Fibroblast of lung (primary cell): Measurements from ENCODE around the gene KHNYN. TPM values are rescaled to one million over a fixed set of nuclear protein-coding genes. Genes with fewer than 3 reads are reported as not detected.

ENCODE experiments used
- DNase-seq, 2 donors: peaks; one replicate each; pipeline versions ENCODE4 v3.0.0 to v3.0.0-alpha.2; 2010; ENCODE audit warnings: low read depth in 2 of 2
- H2AFZ ChIP-seq: 2 replicates; pipeline ENCODE4 v1.5.1; 2012; ENCODE audit warnings: low read length, control low read depth, inconsistent platforms
- H3K27ac ChIP-seq: 2 replicates; pipeline ENCODE4 v1.5.1; 2011; ENCODE audit warnings: low read length, control low read depth; ENCODE audit not compliant: insufficient read depth
- H3K27me3 ChIP-seq: 2 replicates; pipeline ENCODE4 v1.5.1; 2011; ENCODE audit warnings: mild to moderate bottlenecking, low read length; ENCODE audit not compliant: control insufficient read depth, insufficient read depth
- H3K36me3 ChIP-seq: 2 replicates; pipeline ENCODE4 v1.5.1; 2011; ENCODE audit warnings: low read length; ENCODE audit not compliant: control insufficient read depth, insufficient read depth
- H3K4me1 ChIP-seq: 2 replicates; pipeline ENCODE4 v1.5.1; 2011; ENCODE audit warnings: low read length; ENCODE audit not compliant: control insufficient read depth, insufficient read depth; ENCODE audit errors: extremely low read depth
- H3K4me2 ChIP-seq: 2 replicates; pipeline ENCODE4 v1.5.1; 2011; ENCODE audit warnings: low read length, control low read depth; ENCODE audit not compliant: insufficient read depth; ENCODE audit errors: extremely low read depth
- H3K4me3 ChIP-seq, 4 experiments: fragments of 200-600 bp in 1 of 4; sonication (generic) in 1 of 4; replicated peaks in 1 of 4; 2 replicates each; pipeline ENCODE4 v1.5.1; 2011 to 2016; ENCODE audit warnings: low read length in 4 of 4, low read depth in 3 of 4, mild to moderate bottlenecking in 3 of 4, control low read depth in 2 of 4, inconsistent platforms in 1 of 4, mixed read lengths in 1 of 4; ENCODE audit not compliant: insufficient read depth in 1 of 4; ENCODE audit errors: control extremely low read depth in 1 of 4
- H3K79me2 ChIP-seq: 2 replicates; pipeline ENCODE4 v1.5.1; 2012; ENCODE audit warnings: mild to moderate bottlenecking, low read length, inconsistent platforms; ENCODE audit not compliant: control insufficient read depth, insufficient read depth
- H3K9ac ChIP-seq: 2 replicates; pipeline ENCODE4 v1.5.1; 2011; ENCODE audit warnings: mild to moderate bottlenecking, low read length, control low read depth; ENCODE audit not compliant: insufficient read depth
- H3K9me3 ChIP-seq: 2 replicates; pipeline ENCODE4 v1.5.1; 2012; ENCODE audit warnings: low read depth, low read length; ENCODE audit not compliant: control insufficient read depth, insufficient read depth
- H4K20me1 ChIP-seq: 2 replicates; pipeline ENCODE4 v1.5.1; 2011; ENCODE audit warnings: low read length; ENCODE audit not compliant: control insufficient read depth, insufficient read depth; ENCODE audit errors: extremely low read depth
- EZH2 ChIP-seq: IDR thresholded peaks from 2 replicates; pipeline ENCODE4 v1.5.1; 2012; ENCODE audit warnings: low read length, control low read depth, mild to moderate bottlenecking; ENCODE audit errors: missing control alignments
- polyA plus RNA-seq, 2 donors: library from polyadenylated mRNA; depleted of rRNA in 1 of 2; stranded (reverse) in 1 of 2; unstranded in 1 of 2; fragments of >200 nt; gene quantifications; 2 replicates each; pipeline ENCODE4 v1.2.1, GENCODE V29; 2011 to 2012; ENCODE audit warnings: missing spikeins in 1 of 2
- total RNA-seq: library from RNA; depleted of rRNA; stranded (reverse); fragments of >200 nt; gene quantifications from 2 replicates; pipeline ENCODE4 v1.2.1, GENCODE V29; 2014
- TF ChIP-seq, protein P1 (sequence below), 2 donors: IDR thresholded peaks in 1 of 2; conservative IDR thresholded peaks in 1 of 2; 1 replicate in 1 of 2; 2 replicates in 1 of 2; pipeline ENCODE4 v1.5.1; 2011 to 2012; ENCODE audit warnings: low read length in 2 of 2, control low read depth in 1 of 2, inconsistent platforms in 1 of 2, low read depth in 1 of 2, mild to moderate bottlenecking in 1 of 2

Gene KHNYN
- total and polyA plus RNA-seq, 2 donors (not counting 1 experiment from before 2014, with no cell fraction given): 14.6 to 61.1 TPM

DNA sequence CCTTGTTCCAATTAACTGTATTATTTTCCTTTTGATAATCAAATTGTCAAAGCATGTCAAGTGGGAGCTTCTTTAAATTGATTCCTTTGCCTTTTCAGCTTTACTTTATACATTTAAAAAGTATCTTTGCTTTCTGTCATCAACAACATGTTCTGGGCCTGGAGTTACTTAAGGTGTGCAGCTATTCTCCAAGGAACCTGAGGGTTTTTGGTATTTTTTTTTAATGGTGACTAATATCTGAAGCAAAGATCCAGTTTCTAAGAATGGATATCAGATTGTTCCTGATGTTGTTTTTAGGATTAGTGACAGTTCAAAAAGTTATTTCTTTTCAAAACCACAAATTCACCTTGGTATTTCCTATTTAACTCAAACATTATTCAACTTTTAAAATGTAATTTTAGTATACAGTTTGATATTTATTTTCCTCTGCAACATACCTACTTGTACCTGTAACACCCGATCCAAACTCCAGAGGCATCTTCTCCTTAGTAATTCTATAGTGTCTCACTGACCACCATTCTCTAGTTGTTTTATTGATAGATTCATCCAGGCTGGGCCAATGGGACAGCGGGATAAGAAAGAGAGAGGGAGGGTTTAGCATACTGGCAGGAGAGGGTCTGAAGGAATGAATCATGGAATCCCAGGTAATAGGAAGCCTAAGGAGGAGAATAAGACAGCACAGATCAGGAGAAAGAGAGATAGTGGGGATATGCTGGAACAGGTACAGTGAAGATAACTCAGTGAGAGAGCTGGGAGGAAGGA lies 3.4 kb upstream of the KHNYN start:
- Histone ChIP-seq H3K27ac (no peak overlapping the region), H3K4me2 (no peak overlapping the region), H2AFZ (no peak overlapping the region), H3K4me3 (no peak overlapping the region), H3K4me1 (peaks cover 2% of the 10 kb centered on the region), H3K9ac (no peak overlapping the region), H3K9me3 (no peaks in the 10 kb centered on the region), H4K20me1 (no peaks in the 10 kb centered on the region), H3K79me2 (peaks cover 8% of the 10 kb centered on the region), H3K27me3 (no peaks in the 10 kb centered on the region), H3K36me3 (no peaks in the 10 kb centered on the region)
- TF ChIP-seq, protein P1, sequence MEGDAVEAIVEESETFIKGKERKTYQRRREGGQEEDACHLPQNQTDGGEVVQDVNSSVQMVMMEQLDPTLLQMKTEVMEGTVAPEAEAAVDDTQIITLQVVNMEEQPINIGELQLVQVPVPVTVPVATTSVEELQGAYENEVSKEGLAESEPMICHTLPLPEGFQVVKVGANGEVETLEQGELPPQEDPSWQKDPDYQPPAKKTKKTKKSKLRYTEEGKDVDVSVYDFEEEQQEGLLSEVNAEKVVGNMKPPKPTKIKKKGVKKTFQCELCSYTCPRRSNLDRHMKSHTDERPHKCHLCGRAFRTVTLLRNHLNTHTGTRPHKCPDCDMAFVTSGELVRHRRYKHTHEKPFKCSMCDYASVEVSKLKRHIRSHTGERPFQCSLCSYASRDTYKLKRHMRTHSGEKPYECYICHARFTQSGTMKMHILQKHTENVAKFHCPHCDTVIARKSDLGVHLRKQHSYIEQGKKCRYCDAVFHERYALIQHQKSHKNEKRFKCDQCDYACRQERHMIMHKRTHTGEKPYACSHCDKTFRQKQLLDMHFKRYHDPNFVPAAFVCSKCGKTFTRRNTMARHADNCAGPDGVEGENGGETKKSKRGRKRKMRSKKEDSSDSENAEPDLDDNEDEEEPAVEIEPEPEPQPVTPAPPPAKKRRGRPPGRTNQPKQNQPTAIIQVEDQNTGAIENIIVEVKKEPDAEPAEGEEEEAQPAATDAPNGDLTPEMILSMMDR (conservative IDR thresholded peaks at IDR 0.05 in 1 of 2, IDR thresholded peaks at IDR 0.05 in 1 of 2; ENCODE audit: low read depth in 1 of 2, low read length in 2 of 2): no peak
- no peak for TF ChIP-seq EZH2
- no peak for DNase-seq

DNA sequence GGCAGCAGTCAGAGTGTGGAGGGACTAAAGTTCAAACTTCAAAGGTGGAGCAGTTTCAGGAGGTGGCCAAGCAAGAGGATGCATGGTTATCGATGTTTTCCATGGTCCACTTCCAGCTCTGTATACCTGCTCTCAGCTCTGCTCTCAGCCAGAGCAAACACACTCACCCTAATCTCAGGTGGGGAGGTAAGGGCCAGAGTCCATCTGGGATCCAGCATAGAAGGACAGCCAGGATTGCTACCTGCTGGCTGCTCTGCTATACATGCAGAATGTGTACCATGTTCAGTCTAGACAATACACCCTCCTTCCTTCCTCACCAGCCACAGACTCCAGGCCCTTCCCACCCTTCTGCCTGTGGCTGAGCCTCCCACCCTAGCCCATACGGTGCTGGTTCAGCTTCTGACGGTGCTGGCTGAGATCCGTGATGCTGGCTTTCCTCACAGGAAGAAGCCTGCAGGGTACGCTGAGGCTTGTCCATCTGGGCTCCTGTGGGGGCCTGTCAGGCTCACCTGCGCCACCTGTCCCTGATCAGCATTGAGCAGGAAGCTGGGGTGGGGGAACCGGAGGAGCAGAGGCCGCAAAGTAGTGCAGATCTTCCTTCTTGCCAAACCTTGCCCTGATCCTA lies 2.7 kb upstream of the KHNYN start:
- Histone ChIP-seq H4K20me1 (no peaks in the 10 kb centered on the region), H2AFZ (no peak overlapping the region), H3K9ac (no peak overlapping the region), H3K27ac (no peak overlapping the region), H3K4me3 (no peak overlapping the region), H3K4me2 (no peak overlapping the region), H3K27me3 (no peaks in the 10 kb centered on the region), H3K9me3 (no peaks in the 10 kb centered on the region), H3K79me2 (peaks cover 12% of the 10 kb centered on the region), H3K4me1 (peaks cover 4% of the 10 kb centered on the region), H3K36me3 (peaks cover 2% of the 10 kb centered on the region)
- DNase-seq: no peak
- TF ChIP-seq, protein P1 (conservative IDR thresholded peaks at IDR 0.05 in 1 of 2, IDR thresholded peaks at IDR 0.05 in 1 of 2; ENCODE audit: low read depth in 1 of 2, low read length in 2 of 2): no peak
- no peak for TF ChIP-seq EZH2

DNA sequence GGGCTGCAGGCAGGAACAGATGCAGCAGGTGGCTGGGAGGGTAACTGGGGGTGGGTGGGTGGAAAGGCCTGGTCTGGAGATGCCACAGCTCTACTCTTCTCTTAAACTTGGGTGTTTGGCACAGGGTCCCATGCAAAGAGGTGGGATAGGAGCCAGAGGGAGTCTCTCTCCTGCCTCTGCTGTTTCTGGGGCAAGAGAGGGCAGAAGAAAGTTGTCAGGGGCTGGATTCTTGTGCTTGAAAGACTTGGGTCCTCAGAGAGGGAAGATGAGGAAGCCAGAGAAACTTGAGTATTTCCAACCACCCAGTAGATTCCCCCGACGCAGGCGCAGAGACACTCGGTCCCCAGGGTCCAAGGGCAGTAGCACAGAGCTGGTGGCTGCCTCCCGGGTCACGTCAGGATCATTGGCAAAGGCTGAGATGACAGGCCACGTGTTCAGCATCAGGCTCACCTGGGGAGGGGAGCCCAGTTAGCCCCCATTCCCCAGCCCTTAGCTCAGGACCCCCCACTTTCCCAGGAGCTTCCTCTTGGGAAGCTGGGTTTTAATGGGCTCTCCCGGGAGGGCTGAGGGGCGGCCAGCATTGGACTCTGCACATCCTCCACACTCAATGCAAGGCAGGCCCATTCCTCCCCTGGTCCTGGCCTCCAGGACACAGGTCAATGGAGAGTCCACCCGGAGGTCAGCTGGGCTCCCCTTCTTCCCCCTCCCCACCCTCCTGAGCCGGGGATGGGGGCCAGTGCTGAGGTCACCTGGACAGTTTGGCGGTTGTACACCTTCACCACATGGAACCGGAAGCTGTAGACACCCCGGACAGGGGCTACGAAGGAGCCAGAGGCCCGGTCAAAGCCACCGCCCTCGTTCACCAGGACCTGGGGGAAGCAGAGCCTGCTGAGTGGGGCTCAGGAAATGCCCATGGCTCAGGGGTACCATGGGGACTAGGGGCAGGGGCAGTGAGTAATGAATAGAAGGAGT lies 1.9 kb upstream of the KHNYN start:
- Histone ChIP-seq H3K79me2 (peaks cover 17% of the 10 kb centered on the region), H3K4me1 (peaks cover 9% of the 10 kb centered on the region), H3K36me3 (peaks cover 8% of the 10 kb centered on the region), H2AFZ (no peak overlapping the region), H3K9ac (no peak overlapping the region), H3K4me3 (no peak overlapping the region), H3K27ac (no peak overlapping the region), H3K4me2 (no peak overlapping the region), H4K20me1 (no peaks in the 10 kb centered on the region), H3K9me3 (no peaks in the 10 kb centered on the region), H3K27me3 (no peaks in the 10 kb centered on the region)
- TF ChIP-seq, protein P1 (conservative IDR thresholded peaks at IDR 0.05 in 1 of 2, IDR thresholded peaks at IDR 0.05 in 1 of 2; ENCODE audit: low read depth in 1 of 2, low read length in 2 of 2): no peak
- TF ChIP-seq EZH2: no peak
- no peak for DNase-seq
